ENCODE results near the gene PIGM.
"Not testable (repeated sequence)": the region's sequence is repeated elsewhere in the genome, so short reads cannot be mapped to it uniquely, and the experiment has no call there.

GRCh38 chr1:160050182-160050581, 18.4 kb upstream of the PIGM start:
- not testable (repeated sequence) for TF ChIP-seq POLR2A (IDR thresholded peaks at IDR 0.05); CTCF (IDR thresholded peaks at IDR 0.05); POLR2AphosphoS5 (IDR thresholded peaks at IDR 0.05); EP300 (IDR thresholded peaks at IDR 0.05; ENCODE audit: low read depth)

Data from transverse colon (tissue), 4 donors.